Spinal cord (tissue), 10 donors: Measurements from ENCODE around the gene BTBD16. TPM values are rescaled to one million over a fixed set of nuclear protein-coding genes. Genes with fewer than 3 reads are reported as not detected.

Source experiments
- DNase-seq, 6 donors: peaks; one replicate each; pipeline versions ENCODE4 v3.0.0 to v3.0.0-alpha.2; 2013 to 2015; ENCODE audit warnings: low spot score in 6 of 6, low read depth in 4 of 6
- H3K27ac ChIP-seq: one replicate; pipeline ENCODE4 v1.5.1; 2013; ENCODE audit warnings: low read depth, low read length, control low read depth
- H3K27me3 ChIP-seq: one replicate; pipeline ENCODE4 v1.6.1; 2013; ENCODE audit warnings: low read length; ENCODE audit not compliant: control insufficient read depth, insufficient read depth
- H3K36me3 ChIP-seq: one replicate; pipeline ENCODE4 v1.6.1; 2013; ENCODE audit warnings: low read length; ENCODE audit not compliant: control insufficient read depth, insufficient read depth
- H3K4me1 ChIP-seq: one replicate; pipeline ENCODE4 v1.6.1; 2013; ENCODE audit warnings: low read length; ENCODE audit not compliant: control insufficient read depth, insufficient read depth
- H3K4me3 ChIP-seq: one replicate; pipeline ENCODE4 v1.5.1; 2013; ENCODE audit warnings: low read depth, low read length, control low read depth
- H3K9me3 ChIP-seq: one replicate; pipeline ENCODE4 v1.6.1; 2013; ENCODE audit warnings: low read length; ENCODE audit not compliant: control insufficient read depth, insufficient read depth
- WGBS: methylation state at CpG from one replicate; pipeline ENCODE4 v1.1.5; 2013; ENCODE audit warnings: missing lambda C conversion rate; ENCODE audit not compliant: insufficient coverage; 5-methylcytosine and 5-hydroxymethylcytosine counted together
- polyA plus RNA-seq, 2 donors: library from polyadenylated mRNA; unstranded; fragments of 120-200 nt; gene quantifications; one replicate each; pipeline ENCODE4 v1.2.1, GENCODE V29; 2013; ENCODE audit not compliant: insufficient read length in 2 of 2
- total RNA-seq, 2 donors: library from RNA; depleted of rRNA in 1 of 2; stranded (reverse); fragments of 120-200 nt in 1 of 2; fragments of >200 nt in 1 of 2; gene quantifications; one replicate each; pipeline versions ENCODE4 v1.2.3 to v1.2.4, GENCODE V29; 2013 to 2014
- donor health status: healthy.

The BTBD16 gene
- total and polyA plus RNA-seq, 4 donors, result 0.59 to 2.5 (median 1.4) TPM

DNA sequence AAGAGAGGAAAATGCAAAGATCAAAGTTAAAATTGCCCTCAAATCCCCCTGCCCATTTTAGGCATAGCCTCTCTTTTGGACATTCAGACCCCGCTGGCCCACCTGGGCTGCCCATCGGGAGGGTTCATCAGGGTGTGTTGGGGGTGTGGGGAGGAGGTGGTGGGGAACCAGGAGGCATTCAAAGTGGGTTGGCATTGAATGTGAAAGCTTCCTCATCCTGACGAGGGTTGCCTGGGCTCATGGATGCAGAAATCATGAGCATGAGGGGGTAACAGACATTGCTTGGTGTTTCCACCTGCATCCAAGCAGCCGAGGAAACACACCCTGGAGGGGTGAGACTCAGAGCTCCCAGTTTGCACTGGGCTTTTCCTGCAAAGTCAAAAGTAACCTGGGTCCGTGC lies 20.6 kb downstream of the BTBD16 start:
- no peak for DNase-seq
- Histone ChIP-seq H3K4me3 (no peak overlapping the region), H3K27ac (no peak overlapping the region), H3K27me3 (no peaks in the 10 kb centered on the region), H3K36me3 (no peaks in the 10 kb centered on the region), H3K4me1 (peaks cover 4% of the 10 kb centered on the region), H3K9me3 (no peaks in the 10 kb centered on the region)
- WGBS, result 88% methylated on average over 3 of the region's 5 CpGs

DNA sequence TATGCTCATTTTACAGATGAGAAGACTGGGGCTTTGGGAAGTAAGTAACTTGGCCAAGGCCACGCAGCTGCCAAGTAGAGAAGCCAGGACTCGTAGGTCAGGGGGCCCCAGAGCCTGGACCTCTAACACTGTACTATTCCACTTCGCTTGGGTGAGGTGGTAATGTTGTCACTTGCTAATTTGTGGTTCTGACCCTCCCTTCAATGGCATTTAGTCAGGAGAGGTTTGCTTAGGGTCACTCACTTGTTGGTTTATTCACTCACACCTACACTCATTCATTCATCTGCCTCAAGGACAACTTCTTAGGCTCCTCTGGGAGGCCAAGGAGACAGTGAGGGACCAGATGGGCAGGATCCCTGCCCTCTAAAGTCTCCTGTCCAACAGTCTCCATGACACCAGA lies 21.3 kb downstream of the BTBD16 start:
- WGBS, result 80% methylated on average over 1 of the region's 3 CpGs
- no peaks in the 10 kb centered on the region for H3K36me3 ChIP-seq
- H3K27ac ChIP-seq, result no peak overlapping the region
- no peaks in the 10 kb centered on the region for H3K9me3 ChIP-seq
- DNase-seq, result no peak
- H3K27me3 ChIP-seq, result no peaks in the 10 kb centered on the region
- no peaks in the 10 kb centered on the region for H3K4me1 ChIP-seq
- no peak overlapping the region for H3K4me3 ChIP-seq

DNA sequence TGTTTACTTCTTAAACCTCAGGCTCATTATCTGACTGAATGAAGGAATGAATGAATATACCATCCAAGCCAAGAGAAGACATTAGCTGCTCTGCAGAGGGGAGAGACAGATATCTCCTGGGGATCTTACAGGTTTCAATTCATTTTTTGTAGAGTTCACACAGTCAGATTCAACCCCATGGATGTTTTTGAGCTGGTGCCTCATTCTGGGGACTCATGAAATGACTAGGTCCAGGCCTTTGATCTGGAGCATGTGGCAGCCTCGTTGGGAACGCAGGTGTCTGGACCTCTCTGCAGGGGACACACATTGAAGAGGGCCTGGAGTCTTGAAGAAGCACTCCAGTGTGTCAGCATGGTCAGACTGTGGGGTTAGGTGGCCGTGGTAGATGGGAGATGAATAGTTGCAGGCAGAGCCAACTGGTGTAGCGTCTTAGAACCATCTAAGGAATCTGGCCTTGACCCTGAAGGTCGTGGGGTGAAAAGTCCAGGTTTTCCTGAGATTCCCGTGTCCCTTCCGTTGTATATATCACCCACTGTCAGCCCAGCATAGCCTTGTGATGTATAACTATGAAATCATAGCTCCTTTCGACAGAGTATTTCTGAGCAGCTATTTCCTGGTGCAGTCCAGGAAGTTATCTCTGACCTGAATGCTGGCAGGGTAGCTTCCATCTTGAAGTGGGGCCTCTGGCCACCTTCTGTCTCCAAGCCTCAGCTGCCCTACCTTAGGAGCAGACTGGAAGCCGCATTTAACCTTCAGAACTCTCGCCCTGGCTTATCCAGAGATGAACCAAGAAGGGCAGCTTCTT lies 22.3 kb downstream of the BTBD16 start:
- H3K4me3 ChIP-seq, result no peak overlapping the region
- WGBS, result 74% methylated on average over 8 of the region's 10 CpGs
- H3K4me1 ChIP-seq, result no peaks in the 10 kb centered on the region
- H3K36me3 ChIP-seq, result no peaks in the 10 kb centered on the region
- no peak overlapping the region for H3K27ac ChIP-seq
- DNase-seq, result no peak
- H3K27me3 ChIP-seq, result no peaks in the 10 kb centered on the region
- no peaks in the 10 kb centered on the region for H3K9me3 ChIP-seq

DNA sequence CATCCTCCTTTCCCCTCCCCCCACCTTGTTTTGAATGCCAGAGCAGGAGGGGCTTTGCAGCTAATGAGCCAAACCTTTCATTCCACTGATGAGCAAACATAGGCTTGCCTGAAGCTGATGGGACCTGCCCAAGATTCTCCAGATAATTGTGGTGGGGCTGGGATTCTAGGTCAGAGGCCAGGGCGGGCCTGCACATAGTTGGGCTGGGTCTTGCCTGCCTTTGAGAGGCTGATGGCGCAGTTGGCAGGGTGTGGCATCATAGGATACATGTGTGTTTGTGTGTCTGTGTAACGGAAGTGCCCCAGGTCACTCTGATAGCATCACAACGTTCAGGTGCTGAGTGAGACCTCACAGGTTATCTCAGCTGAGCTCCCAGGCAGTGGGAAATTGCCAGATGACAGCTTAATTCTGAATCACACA lies 22.9 kb downstream of the BTBD16 start:
- H3K27me3 ChIP-seq, result no peaks in the 10 kb centered on the region
- WGBS, result 79% methylated on average over 4 of the region's 4 CpGs
- DNase-seq, result no peak
- no peak overlapping the region for H3K4me3 ChIP-seq
- no peaks in the 10 kb centered on the region for H3K9me3 ChIP-seq
- no peaks in the 10 kb centered on the region for H3K36me3 ChIP-seq
- peaks cover 4% of the 10 kb centered on the region for H3K4me1 ChIP-seq
- no peak overlapping the region for H3K27ac ChIP-seq

DNA sequence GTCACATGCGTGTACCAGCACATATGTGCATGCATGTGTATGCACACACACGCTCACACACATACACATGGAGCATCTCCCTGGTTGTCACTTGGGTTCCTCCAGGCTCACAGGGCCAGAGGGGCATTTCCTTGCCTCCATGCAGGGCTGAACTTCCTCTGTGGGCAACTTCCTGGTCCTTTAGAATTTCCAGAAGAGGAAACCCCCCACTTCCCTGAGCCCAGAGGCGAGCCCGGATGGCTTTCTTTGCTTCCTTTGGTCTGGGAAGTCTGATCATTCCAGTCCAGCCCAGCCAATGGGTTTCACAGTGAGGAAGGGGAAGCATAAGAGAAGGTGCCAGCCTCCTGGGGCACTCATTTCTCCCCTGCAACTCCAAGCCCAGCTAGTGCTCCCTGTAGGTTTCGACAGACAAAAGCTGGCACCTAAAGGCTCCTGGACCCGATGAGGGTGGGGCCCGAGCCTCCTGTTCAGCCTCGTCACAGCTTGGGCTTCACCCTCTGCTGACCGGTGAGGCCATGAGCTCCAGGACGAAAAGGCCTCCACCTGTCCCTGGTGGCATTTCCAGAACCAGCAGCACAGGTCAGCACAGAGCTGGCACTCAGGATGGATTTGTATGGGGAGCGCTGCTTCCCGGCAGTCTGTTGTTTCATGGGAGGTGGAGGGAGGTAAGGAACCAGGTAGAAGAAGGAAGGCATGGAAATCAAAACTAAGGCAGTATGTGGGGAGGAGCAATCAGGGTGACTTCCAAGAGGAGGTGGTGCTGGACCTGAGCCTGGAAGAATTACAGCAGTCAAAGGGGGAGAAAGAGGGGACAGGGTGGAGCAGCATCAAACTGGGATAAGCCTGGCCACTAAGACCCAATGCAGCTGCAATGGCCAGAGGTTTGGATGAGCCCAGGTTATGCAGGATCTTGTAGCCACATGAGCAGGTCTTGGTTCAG lies 23.7 kb downstream of the BTBD16 start:
- Histone ChIP-seq H3K9me3 (no peaks in the 10 kb centered on the region), H3K4me1 (peaks cover 6% of the 10 kb centered on the region), H3K4me3 (no peak overlapping the region), H3K27me3 (no peaks in the 10 kb centered on the region), H3K27ac (no peak overlapping the region), H3K36me3 (no peaks in the 10 kb centered on the region)
- DNase-seq, result no peak
- 93% methylated on average over 10 of the region's 12 CpGs for WGBS

DNA sequence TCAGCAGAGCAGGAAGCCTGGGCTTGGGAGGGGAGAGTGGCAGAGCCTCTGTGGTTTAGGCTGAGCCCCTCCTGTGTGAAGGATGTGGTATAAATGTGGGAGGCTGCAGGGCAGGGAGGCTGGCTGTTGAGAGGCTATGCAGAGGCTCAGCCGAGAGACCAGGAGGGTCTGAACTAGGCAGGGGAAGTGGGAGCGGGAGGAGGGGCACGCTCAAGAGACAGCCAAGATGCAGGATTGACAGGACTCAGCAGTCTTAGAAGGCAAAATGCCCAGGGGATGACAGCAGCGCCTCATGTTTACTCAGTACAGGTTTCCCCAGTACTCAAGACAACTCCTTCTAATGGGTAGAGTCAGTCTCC lies 24.3 kb downstream of the BTBD16 start:
- Histone ChIP-seq H3K9me3 (no peaks in the 10 kb centered on the region), H3K27ac (no peak overlapping the region), H3K4me3 (no peak overlapping the region), H3K4me1 (peaks cover 6% of the 10 kb centered on the region), H3K27me3 (no peaks in the 10 kb centered on the region), H3K36me3 (no peaks in the 10 kb centered on the region)
- WGBS, result 80% methylated on average over 4 of the region's 4 CpGs
- no peak for DNase-seq

DNA sequence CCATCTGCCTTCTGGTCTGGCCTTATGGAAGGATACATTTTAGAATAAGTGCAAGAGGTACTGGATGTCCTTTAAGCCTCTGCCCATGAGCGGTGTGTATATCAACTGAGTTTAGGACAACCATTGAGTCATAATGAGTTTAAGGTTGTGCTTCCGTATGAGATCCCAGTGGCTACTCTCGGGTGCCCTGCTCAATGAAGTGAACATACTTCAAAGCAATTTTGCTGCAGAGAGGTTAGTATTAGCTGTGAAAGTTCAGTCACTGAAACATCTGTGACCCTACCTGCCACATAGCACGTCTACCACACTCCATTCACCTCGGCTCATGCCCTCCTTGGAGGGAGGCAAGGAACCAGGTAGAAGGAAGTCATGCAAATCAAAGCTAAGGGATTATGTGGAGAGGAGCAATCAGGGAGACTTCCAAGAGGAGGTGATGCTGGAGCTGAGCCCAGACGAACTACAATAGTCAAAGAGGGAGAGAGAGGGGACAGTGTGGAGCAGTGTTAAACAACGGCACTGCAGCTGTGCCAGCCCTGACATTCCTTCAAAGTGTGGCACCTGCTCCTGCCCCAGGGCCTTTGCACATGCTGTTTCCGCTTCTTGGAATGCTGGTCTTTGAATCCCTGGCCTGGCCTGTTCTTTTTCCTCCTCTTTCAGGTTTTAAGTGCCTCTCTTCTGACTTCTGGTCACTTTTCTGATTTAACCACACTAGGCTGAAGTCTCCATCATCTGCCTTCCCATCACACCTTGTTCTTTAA lies 25.4 kb downstream of the BTBD16 start:
- Histone ChIP-seq H3K4me1 (peaks cover 6% of the 10 kb centered on the region), H3K9me3 (no peaks in the 10 kb centered on the region), H3K36me3 (no peaks in the 10 kb centered on the region), H3K27ac (no peak overlapping the region), H3K4me3 (no peak overlapping the region), H3K27me3 (no peaks in the 10 kb centered on the region)
- no peak for DNase-seq
- 73% methylated on average over 4 of the region's 8 CpGs for WGBS

DNA sequence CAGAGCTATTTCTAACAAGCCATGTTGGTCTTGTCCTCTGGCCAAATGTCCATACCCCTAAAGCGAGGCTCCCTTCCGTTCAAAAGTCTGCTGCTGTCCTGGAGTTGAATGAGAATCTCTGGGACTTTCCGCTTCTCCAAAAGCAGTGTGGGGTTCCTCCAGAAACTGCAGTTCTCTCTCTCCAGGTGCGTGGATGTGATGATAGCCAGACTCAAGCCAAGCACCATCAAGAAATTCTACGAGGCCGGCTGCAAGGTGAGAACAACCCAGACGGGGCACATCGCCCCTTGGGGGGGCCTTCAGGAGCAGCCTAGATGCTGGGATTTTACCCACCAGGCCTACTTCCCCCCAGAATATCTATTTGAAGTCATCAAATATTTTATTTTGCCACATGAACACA lies 26.5 kb downstream of the BTBD16 start:
- Histone ChIP-seq H3K4me3 (no peak overlapping the region), H3K9me3 (no peaks in the 10 kb centered on the region), H3K27ac (no peak overlapping the region), H3K4me1 (peaks cover 6% of the 10 kb centered on the region), H3K36me3 (no peaks in the 10 kb centered on the region), H3K27me3 (no peaks in the 10 kb centered on the region)
- DNase-seq, result no peak
- 87% methylated on average over 6 of the region's 8 CpGs for WGBS

DNA sequence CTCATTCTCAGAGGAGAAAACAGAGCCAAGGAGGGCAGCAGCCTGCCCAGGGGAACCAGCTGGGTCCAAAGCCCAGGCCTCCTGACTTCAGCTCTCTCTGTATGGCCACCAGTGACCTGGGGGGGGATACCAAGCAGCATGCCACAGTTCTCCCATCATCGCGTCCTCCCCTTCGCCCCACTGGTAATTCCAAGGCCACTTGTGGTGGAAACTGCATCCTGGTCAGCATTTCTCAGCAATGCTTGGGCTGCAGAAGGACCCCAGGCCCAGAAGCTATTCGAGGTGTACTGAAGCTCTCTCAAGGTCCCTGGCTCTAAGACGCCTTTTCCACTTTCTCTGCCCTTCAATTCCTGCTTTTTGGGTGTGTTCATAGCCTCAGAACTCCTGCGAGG lies 27.1 kb downstream of the BTBD16 start:
- WGBS, result 98% methylated on average over 6 of the region's 6 CpGs

More for the DNA sequence above, 27.1 kb downstream of the BTBD16 start:
- H3K27ac ChIP-seq, result no peak overlapping the region
- H3K36me3 ChIP-seq, result no peaks in the 10 kb centered on the region
- H3K27me3 ChIP-seq, result no peaks in the 10 kb centered on the region
- H3K4me1 ChIP-seq, result peaks cover 6% of the 10 kb centered on the region
- DNase-seq, result no peak
- H3K9me3 ChIP-seq, result no peaks in the 10 kb centered on the region
- no peak overlapping the region for H3K4me3 ChIP-seq
